ENCODE measurements around the gene DNAH7. TPM values are rescaled to one million over a fixed set of nuclear protein-coding genes. Genes with fewer than 3 reads are reported as not detected.

The DNAH7 gene
- total and polyA plus RNA-seq, 10 of the 15 experiments (the other 5 are each of a cell fraction or from before 2014, with no cell fraction given), result 0.05 to 0.61 (median 0.16) TPM

DNA sequence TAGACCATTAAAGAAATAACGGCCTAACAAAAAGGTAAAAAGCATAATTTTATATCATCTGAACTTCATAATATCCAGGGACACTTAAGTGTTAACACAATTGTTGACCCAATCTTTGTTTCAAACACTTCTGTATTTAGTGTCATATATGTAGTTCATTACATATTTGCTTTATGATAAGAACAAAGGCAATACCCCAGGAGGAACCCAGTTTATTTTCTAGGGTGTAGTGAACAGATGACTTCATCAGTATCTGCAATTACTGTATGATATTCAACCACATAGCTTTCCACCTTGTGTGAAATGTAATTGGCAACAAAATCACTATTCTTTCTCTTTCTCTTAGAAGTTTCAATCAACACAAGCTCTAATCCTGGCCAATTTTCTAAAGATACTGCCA lies 233.8 kb downstream of the DNAH7 start (continued):
- TF ChIP-seq, protein P1, sequence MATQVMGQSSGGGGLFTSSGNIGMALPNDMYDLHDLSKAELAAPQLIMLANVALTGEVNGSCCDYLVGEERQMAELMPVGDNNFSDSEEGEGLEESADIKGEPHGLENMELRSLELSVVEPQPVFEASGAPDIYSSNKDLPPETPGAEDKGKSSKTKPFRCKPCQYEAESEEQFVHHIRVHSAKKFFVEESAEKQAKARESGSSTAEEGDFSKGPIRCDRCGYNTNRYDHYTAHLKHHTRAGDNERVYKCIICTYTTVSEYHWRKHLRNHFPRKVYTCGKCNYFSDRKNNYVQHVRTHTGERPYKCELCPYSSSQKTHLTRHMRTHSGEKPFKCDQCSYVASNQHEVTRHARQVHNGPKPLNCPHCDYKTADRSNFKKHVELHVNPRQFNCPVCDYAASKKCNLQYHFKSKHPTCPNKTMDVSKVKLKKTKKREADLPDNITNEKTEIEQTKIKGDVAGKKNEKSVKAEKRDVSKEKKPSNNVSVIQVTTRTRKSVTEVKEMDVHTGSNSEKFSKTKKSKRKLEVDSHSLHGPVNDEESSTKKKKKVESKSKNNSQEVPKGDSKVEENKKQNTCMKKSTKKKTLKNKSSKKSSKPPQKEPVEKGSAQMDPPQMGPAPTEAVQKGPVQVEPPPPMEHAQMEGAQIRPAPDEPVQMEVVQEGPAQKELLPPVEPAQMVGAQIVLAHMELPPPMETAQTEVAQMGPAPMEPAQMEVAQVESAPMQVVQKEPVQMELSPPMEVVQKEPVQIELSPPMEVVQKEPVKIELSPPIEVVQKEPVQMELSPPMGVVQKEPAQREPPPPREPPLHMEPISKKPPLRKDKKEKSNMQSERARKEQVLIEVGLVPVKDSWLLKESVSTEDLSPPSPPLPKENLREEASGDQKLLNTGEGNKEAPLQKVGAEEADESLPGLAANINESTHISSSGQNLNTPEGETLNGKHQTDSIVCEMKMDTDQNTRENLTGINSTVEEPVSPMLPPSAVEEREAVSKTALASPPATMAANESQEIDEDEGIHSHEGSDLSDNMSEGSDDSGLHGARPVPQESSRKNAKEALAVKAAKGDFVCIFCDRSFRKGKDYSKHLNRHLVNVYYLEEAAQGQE (IDR thresholded peaks at IDR 0.05; ENCODE audit: low read depth, low read length), result no peak

DNA sequence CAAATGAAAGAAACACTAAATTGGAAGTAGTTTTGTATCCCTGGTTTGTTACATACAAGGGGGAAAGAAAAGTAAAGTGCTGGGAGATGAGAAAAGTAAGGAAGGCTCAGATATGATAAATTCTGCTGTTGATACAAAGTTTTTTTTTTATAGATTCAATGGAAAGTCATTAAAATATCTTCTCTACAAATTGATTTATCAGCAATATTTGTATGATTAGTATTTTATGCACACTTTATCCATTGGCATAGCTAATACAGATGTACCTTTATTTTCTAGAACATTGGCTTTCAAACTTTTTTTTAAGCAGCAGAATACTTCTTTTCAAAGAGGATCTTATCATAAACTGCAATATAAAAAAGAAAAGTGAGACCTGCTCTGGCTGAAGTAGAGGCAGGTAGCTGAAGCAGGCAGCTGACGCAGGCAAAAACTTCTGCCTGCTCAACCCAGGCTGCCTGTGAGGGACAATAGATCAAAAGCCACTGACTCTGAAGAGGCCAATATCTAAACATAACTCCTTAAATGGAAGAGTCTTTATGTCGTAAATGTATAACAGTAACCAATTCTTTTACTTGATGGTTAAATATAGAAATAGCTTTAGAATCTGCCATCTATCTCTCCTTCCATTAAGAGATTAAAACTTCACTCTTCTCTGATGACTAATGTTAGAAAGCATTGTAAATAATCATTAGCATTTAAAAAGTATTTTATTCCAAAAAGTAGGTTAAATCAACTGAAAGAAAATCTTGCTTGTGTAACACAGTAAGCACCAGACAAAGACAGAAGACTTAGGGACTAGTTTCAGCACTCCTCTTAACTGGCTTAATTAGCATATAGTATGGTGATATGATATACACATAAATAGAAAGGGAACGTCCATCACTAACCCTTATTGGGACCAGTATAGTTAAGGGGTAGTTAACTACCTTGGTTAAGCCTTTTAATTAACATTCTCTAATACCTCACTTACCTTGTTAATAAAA lies 237.4 kb downstream of the DNAH7 start:
- ChIA-PET POLR2A (interaction anchor here (0.5 to 0.6 kb wide), 2 partner anchors 163 to 443 kb away, joined by 3 to 4 read pairs; no protein-coding TSS in a partner anchor), RAD21 (ENCODE audit: unreplicated experiment) (no interaction called here), CTCF (interaction anchor here (1.4 kb wide), 1 partner anchor 333 kb away, joined by 3 read pairs; no protein-coding TSS in a partner anchor), SMC1A (ENCODE audit: uncharacterized antibody, unreplicated experiment) (no interaction called here)
- Histone ChIP-seq H3K79me2 (ENCODE audit: control insufficient read depth, insufficient read depth, low read length) (no peaks in the 10 kb centered on the region), H3K36me3 (ENCODE audit: control insufficient read depth in 2 of 2, insufficient read depth in 2 of 2, low read length in 1 of 2) (no peaks in the 10 kb centered on the region), H3K4me3 (no peak overlapping the region), H3K9me3 (replicated peaks; ENCODE audit: control insufficient read depth, insufficient read depth, low read length) (no peaks in the 10 kb centered on the region), H3K4me2 (ENCODE audit: control insufficient read depth, insufficient read depth) (no peak overlapping the region), H4K20me1 (ENCODE audit: control insufficient read depth, insufficient read depth) (no peaks in the 10 kb centered on the region), H2AFZ (ENCODE audit: control insufficient read depth, low read depth, low read length) (no peak overlapping the region), H3K4me1 (ENCODE audit: control insufficient read depth, insufficient read depth, low read length) (no peaks in the 10 kb centered on the region), H3K27me3 (replicated peaks in 1 of 2; ENCODE audit: control insufficient read depth in 2 of 2, insufficient read depth in 2 of 2, low read length in 1 of 2) (no peaks in the 10 kb centered on the region), H3K9ac (ENCODE audit: control insufficient read depth, insufficient read depth, low read length) (no peak overlapping the region), H3K27ac (ENCODE audit: control insufficient read depth, insufficient read depth) (no peak overlapping the region)
- WGBS (ENCODE audit: insufficient coverage, insufficient replicate concordance, low lambda C conversion rate, missing lambda C conversion rate), result 44% methylated on average over 3 of the region's 3 CpGs
- no TSS peak for BruUV-seq (replicated peaks)
- intact Hi-C loops (cut with micrococcal nuclease; ENCODE audit: unreplicated experiment), result loop anchor here (5.0 kb wide), 1 partner anchor 236 kb away; the partner anchor contains the start of gene DNAH7
- DNase-seq (ENCODE audit: low read depth, low spot score) (no peak), ATAC-seq (no peak), FAIRE-seq (no peak)
- TF ChIP-seq RB1 (IDR thresholded peaks at IDR 0.05; ENCODE audit: borderline replicate concordance) (no peak), SPI1 (IDR thresholded peaks at IDR 0.05; ENCODE audit: borderline replicate concordance, insufficient read depth, low read depth, low read length) (no peak), SUPT20H (IDR thresholded peaks at IDR 0.05; ENCODE audit: borderline replicate concordance, control insufficient read depth, low read depth, low read length) (no peak), BHLHE40 (IDR thresholded peaks at IDR 0.05; ENCODE audit: borderline replicate concordance in 1 of 2, low read depth in 2 of 2, low read length in 1 of 2) (no peak), FOXM1 (IDR thresholded peaks at IDR 0.05; ENCODE audit: low read depth, low read length) (no peak), ESRRA (IDR thresholded peaks at IDR 0.05; ENCODE audit: low read length) (no peak), POLR2AphosphoS2 (IDR thresholded peaks at IDR 0.05; ENCODE audit: low read depth, low read length) (no peak), CBFB (IDR thresholded peaks at IDR 0.05; ENCODE audit: low read depth) (no peak), JUND (IDR thresholded peaks at IDR 0.05; ENCODE audit: low read depth, low read length) (no peak), ZBED1 (IDR thresholded peaks at IDR 0.05; ENCODE audit: borderline replicate concordance) (no peak), ASH2L (IDR thresholded peaks at IDR 0.05; ENCODE audit: borderline replicate concordance, low read depth) (no peak), RELA (IDR thresholded peaks at IDR 0.05; ENCODE audit: borderline replicate concordance, partially characterized antibody) (no peak)
- TF ChIP-seq, protein P2, sequence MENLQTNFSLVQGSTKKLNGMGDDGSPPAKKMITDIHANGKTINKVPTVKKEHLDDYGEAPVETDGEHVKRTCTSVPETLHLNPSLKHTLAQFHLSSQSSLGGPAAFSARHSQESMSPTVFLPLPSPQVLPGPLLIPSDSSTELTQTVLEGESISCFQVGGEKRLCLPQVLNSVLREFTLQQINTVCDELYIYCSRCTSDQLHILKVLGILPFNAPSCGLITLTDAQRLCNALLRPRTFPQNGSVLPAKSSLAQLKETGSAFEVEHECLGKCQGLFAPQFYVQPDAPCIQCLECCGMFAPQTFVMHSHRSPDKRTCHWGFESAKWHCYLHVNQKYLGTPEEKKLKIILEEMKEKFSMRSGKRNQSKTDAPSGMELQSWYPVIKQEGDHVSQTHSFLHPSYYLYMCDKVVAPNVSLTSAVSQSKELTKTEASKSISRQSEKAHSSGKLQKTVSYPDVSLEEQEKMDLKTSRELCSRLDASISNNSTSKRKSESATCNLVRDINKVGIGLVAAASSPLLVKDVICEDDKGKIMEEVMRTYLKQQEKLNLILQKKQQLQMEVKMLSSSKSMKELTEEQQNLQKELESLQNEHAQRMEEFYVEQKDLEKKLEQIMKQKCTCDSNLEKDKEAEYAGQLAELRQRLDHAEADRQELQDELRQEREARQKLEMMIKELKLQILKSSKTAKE (IDR thresholded peaks at IDR 0.05; ENCODE audit: low read depth, poor library complexity, severe bottlenecking), result no peak
- in situ Hi-C loops (cut with MboI), result no loop called here
